RWPE1 (cell line): ENCODE results near the gene CXCL12.

Experiments used
- CTCF ChIA-PET: fragments of 350-600 bp; sonication (Branson Sonifier 250); formaldehyde crosslinking; extraction: SDS; loops from one replicate; lab custom pipeline; 2021; lab: Yijun Ruan, JAX
- POLR2A ChIA-PET: fragments of 400-600 bp; formaldehyde crosslinking; extraction: SDS; loops from one replicate; lab custom pipeline; 2020; ENCODE audit warnings: antibody characterized with exemption; ENCODE audit not compliant: low non-redundant PET; lab: Yijun Ruan, JAX
- DNase-seq: peaks from one replicate; pipeline ENCODE4 v3.0.0; 2012; ENCODE audit warnings: low spot score
- H3K27ac ChIP-seq: fragments of 450-650 bp; 2 replicates; pipeline ENCODE4 v1.5.1; 2017
- TF ChIP-seq, protein P1 (sequence below): fragments of 450-650 bp; conservative IDR thresholded peaks from 2 replicates; pipeline ENCODE4 v1.5.1; 2017; ENCODE audit warnings: low read depth, mild to moderate bottlenecking

The CXCL12 gene

DNA sequence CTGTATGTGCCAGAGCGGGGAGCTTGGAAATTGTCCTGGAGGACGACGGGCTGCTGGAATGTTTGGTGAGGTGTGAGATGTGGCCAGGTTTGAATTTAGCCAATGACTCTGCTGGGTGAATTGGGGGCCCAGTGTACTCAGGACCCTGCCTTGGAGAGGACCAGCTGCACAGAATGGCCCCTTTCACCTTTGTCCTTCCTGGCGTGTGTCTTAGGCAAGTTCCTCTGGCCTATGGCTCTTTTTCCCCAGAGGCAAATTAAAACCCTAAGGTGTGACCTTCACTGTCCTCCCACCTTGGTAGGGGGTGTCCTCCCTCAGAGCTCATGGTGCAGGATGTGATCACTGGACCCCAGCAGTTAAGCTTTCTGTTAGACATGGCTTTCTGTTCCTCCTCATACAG lies 47.8 kb downstream of the CXCL12 start:
- no peak for DNase-seq
- POLR2A ChIA-PET: no interaction called here
- H3K27ac ChIP-seq: no peak overlapping the region
- CTCF ChIA-PET: interaction anchor here (0.6 kb wide), 1 partner anchor 14 kb away, joined by 3 read pairs; no protein-coding TSS in a partner anchor
- TF ChIP-seq, protein P1, sequence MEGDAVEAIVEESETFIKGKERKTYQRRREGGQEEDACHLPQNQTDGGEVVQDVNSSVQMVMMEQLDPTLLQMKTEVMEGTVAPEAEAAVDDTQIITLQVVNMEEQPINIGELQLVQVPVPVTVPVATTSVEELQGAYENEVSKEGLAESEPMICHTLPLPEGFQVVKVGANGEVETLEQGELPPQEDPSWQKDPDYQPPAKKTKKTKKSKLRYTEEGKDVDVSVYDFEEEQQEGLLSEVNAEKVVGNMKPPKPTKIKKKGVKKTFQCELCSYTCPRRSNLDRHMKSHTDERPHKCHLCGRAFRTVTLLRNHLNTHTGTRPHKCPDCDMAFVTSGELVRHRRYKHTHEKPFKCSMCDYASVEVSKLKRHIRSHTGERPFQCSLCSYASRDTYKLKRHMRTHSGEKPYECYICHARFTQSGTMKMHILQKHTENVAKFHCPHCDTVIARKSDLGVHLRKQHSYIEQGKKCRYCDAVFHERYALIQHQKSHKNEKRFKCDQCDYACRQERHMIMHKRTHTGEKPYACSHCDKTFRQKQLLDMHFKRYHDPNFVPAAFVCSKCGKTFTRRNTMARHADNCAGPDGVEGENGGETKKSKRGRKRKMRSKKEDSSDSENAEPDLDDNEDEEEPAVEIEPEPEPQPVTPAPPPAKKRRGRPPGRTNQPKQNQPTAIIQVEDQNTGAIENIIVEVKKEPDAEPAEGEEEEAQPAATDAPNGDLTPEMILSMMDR: no peak

DNA sequence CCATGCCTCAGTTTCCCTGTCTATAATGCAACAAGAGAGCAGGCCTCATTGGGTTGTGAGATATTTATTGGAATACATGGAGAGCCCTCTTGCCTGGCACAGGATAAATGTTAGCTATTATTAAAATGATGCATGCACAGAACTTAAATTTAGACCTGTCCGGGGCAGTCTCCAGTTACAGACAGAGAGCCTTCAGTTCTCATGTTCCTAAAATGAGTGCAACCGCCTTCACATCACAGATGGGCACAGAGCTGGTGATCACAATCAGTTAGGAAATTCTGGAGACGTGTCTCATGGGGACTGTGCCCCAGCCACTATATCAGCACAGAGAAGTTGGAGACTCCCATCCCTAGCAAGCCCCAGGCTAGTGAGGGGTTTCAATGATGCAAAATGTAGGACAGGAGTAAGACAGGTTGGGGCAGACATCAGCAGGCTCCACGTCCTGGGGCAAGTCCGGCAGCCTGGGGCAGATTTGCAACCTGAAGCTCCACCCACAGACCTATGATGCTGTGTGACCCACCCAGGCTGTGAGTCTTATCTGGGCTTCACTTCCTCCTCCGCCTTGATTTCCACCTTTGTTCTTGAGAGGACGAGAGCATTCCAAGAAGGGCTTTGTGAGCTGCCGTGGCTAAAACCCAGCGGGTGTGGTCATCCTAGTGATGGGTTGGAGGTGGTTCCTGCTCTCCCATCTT lies 49.4 kb downstream of the CXCL12 start:
- no peak overlapping the region for H3K27ac ChIP-seq
- ChIA-PET POLR2A (no interaction called here), CTCF (interaction anchor here (0.6 kb wide), 1 partner anchor 49 kb away, joined by 4 read pairs; no protein-coding TSS in a partner anchor)
- TF ChIP-seq, protein P1: no peak
- no peak for DNase-seq

DNA sequence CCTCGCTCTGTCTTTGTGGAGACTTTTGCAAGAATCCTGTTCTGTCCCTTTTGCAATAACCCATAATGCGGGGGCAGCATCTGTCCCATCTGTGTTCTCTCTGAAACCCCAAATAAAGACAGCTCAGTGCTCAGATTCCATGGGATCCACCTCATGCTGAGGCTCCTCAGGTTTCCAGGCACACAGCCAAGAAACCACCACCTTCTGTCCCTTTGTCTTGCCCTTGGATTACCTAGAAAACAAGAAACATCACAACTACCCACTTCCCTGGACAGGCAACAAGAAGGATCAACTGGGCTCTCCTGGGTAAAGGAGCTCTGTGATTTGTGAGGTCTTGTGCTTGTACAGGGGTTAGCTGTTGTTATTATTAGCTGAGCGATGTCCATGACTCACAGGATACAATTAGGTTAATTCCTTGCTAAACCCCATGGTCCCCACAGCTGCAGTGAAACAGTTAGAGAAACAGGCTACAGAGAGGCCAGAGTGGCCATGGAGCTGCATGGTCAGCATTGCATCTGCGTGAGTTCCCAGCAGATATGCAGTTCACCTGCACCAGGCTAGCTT lies 50.2 kb downstream of the CXCL12 start:
- DNase-seq: no peak
- TF ChIP-seq, protein P1: no peak
- ChIA-PET CTCF (interaction anchor here (0.6 kb wide), 1 partner anchor 48 kb away, joined by 4 read pairs; no protein-coding TSS in a partner anchor), POLR2A (no interaction called here)
- no peak overlapping the region for H3K27ac ChIP-seq

DNA sequence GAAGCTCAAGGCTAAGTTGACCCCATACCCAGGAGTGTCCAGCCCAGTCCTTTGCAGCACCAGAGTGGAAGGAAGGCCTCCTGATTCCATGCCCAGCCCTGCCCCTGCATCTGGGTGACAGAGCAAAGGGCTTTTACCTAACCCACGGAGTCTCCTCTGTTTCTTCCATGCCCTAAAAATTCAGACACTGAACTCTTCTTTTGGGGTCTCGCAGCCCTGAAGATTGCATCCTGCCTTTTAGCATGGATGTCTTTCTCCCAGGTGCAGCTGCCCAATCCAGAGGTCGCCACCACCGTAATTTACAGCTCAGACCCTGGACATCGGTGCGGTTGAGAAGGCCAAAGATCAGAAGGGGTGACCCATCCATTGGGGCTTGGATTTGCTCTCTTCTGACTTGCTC lies 50.8 kb downstream of the CXCL12 start:
- TF ChIP-seq, protein P1: no peak
- CTCF ChIA-PET: no interaction called here
- DNase-seq: no peak
- H3K27ac ChIP-seq: no peak overlapping the region
- POLR2A ChIA-PET: no interaction called here

DNA sequence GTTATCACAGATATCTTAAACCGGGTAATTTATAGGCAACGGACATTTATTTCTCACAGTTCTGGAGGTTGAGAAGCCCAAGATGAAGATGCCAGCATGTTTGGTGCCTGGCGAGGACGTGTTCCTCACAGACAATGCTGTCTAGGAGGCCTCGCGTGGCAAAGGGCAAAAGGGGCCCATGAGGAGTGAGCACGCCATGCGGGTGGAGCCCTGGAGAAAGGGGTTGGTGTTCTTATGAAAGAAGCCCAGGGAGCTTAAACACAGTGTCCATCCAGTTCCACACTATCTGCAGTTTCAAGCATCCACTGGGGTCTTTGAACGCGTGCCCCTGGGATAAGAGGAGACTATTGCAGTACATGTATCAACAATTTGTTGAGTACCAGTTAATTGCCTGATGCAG lies 51.4 kb downstream of the CXCL12 start:
- no peak overlapping the region for H3K27ac ChIP-seq
- ChIA-PET POLR2A (no interaction called here), CTCF (no interaction called here)
- TF ChIP-seq, protein P1: no peak
- DNase-seq: no peak

DNA sequence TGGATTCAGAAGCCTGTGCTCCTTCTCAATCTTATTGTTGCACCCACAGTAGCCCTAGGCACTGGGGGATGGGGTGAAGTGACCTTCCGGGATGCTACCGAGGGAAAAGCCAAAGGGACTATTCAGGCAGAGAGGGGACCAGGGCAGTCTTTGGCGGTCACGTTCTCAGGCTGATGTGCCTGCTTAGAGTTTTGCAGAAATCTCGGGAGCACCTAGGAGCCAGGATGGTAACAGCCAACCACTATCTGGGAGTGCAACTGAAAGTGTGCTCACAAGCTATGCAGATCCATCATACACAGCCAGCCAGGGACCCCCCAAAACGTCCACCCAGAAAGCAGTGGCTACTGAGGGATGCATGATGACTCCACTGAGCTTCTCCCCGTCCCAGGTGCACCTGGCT lies 52.4 kb downstream of the CXCL12 start:
- ChIA-PET POLR2A (no interaction called here), CTCF (no interaction called here)
- no peak for DNase-seq
- H3K27ac ChIP-seq: no peak overlapping the region
- TF ChIP-seq, protein P1: no peak
